Measurements from ENCODE around the gene MAP3K15. TPM values are rescaled to one million over a fixed set of nuclear protein-coding genes. Genes with fewer than 3 reads are reported as not detected.

MAP3K15 gene
- total RNA-seq, 4 donors from 2014 or later = not detected

DNA sequence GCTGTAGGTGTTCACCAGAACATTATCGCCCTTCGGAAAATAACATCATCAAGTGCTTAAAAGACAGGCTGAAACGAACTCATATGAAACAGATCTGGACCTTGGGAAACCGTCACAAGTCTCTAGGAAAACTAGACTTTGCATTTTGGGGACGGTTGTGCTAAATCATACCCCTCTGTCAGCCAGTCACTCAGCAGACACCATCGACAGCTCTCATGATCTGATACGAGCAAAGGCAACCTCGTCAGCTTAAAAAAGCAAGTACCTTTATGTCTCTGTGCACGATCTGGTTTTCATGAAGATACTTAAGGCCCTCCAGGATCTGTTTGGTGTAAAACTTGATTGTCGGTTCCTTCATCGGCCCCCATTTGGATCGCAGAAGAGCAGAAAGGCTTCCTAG, 123.2 kb downstream of the MAP3K15 start:
- TF ChIP-seq, protein P1, sequence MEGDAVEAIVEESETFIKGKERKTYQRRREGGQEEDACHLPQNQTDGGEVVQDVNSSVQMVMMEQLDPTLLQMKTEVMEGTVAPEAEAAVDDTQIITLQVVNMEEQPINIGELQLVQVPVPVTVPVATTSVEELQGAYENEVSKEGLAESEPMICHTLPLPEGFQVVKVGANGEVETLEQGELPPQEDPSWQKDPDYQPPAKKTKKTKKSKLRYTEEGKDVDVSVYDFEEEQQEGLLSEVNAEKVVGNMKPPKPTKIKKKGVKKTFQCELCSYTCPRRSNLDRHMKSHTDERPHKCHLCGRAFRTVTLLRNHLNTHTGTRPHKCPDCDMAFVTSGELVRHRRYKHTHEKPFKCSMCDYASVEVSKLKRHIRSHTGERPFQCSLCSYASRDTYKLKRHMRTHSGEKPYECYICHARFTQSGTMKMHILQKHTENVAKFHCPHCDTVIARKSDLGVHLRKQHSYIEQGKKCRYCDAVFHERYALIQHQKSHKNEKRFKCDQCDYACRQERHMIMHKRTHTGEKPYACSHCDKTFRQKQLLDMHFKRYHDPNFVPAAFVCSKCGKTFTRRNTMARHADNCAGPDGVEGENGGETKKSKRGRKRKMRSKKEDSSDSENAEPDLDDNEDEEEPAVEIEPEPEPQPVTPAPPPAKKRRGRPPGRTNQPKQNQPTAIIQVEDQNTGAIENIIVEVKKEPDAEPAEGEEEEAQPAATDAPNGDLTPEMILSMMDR (IDR thresholded peaks at IDR 0.05; ENCODE audit: low read depth) = no peak

DNA sequence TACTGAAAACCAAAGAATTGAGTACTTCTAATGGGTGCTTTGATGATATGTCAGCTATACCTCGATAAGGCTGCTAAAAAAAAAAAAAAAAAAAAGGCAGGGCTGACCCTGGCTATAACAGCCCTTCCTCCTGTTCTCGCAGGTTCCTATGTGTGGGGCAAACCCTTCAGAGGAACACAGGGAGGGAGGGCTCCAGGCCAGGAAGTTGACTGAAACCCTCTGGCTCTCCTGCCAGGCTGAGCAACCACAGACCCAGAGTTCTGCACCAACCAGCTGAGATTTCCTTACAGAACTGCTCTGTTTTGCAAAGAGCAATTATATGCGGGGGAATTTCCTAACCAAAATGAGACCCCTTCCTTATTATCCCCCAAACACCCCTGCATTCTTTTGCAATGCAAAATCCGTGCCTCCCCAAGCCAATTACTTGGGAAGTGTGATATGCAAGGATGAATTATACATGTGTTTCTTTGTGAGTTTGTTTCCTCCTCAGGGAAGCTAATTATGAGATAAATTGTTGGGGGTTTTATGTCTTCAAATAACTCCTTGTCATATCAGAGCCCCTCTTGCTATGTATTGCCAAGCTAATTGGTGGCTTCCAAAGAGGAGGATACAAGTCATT, 126.0 kb downstream of the MAP3K15 start:
- TF ChIP-seq, protein P1 (IDR thresholded peaks at IDR 0.05; ENCODE audit: low read depth) = no peak

DNA sequence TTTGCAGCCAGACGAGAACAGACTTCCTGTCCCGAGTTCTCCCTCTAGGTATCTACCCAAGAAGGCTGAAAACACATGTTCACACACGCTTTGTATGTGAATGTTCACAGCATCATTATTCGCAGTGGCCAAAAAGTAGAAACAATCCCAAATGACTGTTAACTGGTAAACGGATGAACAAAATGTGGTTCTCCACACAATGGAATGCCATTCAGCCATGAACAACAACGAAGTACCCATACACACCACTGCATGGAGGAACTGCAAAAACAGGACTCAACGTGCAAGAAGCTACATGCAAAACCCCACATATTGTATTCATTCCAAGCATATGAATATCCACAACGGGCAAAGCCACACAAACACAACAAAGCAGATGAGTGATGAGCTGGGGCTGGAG, 126.6 kb downstream of the MAP3K15 start:
- TF ChIP-seq, protein P1 (IDR thresholded peaks at IDR 0.05; ENCODE audit: low read depth) = no peak

DNA sequence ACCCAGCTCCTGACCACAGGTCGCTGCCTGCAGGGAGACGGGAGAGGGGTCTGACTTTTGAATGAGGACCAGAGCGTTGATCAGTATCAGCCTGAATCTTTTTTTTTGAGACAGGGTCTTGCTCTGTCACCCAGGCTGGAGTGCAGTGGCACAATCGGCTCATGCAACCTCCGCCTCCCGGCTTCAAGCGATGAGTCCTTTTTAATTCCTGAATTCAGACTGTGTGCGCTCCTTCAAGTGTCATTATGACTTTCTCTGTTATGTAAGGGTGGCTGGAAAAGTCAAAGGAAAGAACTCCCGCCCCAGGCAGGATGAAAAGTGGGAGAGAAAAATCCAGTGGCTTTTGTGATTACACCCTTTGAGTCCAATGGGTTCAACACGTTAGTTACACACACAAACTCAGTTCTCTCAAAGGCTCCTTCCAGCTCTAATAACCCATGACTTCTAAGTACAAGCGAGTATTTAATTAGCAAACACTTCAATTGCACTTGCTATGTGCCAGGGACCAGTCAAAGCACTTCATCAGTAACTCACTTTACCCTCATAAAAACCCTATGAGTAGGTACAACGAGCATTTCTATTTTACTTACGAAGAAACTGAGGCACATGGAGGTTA, 127.1 kb downstream of the MAP3K15 start:
- TF ChIP-seq, protein P1 (IDR thresholded peaks at IDR 0.05; ENCODE audit: low read depth) = no peak

DNA sequence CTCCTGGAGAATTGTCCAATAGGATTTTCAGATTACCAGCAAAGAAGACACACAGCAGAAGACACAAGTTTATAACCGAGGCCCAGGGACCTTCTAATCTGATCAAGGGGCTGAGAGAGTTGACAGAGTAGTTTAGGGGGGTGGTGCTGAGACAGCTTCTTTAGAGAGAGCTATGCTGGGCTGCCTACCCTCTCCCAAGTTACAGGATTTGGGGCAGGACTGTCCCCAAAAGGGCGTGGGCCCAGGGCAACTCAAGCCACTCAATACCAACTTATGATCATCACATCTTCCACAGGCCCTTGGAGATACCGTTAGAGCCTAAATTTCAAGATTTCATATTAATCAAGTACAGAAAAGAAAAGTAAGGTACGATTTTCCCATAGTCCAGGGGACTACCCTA, 128.6 kb downstream of the MAP3K15 start:
- TF ChIP-seq, protein P1 (IDR thresholded peaks at IDR 0.05; ENCODE audit: low read depth) = no peak

DNA sequence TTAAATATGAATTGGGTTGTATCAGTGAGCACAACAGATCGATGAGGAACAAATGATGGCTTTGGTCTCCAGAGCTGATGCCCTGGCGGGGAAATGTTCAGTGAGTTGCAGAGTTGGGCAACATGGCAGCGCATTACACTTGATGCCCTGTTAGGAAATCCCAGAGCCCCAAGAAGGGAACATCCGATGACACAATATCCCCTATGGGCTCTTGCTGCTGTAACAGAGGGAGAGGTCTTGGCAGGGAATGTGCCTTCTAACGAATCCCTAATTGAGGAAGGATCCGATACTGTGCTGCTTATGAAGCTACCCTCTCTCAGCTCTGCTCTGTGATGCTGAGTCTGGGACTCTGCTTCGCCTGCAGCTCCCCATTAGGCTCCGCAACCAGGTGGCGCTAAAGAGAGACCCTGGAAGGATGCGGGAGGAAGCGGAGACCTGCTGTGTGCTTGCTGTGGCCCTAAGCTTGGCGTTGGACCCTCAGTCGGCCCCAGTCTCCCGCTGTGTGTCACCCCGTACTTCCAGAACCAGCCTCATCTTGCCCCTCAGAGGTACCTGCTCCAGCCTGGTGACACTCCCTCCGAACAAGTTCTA, 132.7 kb downstream of the MAP3K15 start:
- TF ChIP-seq, protein P1 (IDR thresholded peaks at IDR 0.05; ENCODE audit: low read depth) = no peak

DNA sequence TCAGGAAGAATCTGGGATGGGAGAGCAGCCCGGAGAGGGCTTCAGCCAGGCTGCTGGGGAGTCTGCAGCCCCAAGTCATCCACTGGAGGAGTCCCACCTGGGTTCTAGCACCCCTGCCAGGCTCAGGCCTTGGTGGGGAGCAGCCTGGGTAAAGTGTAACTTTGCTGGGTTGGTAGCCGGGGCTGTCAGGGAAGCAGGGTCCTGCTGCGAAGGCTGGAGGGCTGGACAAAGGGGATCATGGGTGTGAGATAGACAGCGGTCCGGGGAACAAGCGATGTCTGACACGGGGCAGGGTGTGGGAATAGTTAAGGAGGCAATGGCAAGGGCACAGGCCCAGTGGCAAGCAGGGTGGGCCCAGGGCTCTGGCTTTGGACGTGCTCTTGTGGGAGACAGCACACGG, 134.0 kb downstream of the MAP3K15 start:
- TF ChIP-seq, protein P1 (IDR thresholded peaks at IDR 0.05; ENCODE audit: low read depth) = no peak
